ENCODE data around the gene HSPB3. TPM values are rescaled to one million over a fixed set of nuclear protein-coding genes. Genes with fewer than 3 reads are reported as not detected.
"Not testable (repeated sequence)": the region's sequence is repeated elsewhere in the genome, so short reads cannot be mapped to it uniquely, and the experiment has no call there.

HSPB3 gene
- polyA plus RNA-seq, 1 experiment: 0.62 TPM

- DNase-seq (ENCODE audit: low read depth, low spot score): no peak
- Histone ChIP-seq H3K27ac (ENCODE audit: low read depth, low read length) (no peak overlapping the region), H3K4me3 (ENCODE audit: low read depth, low read length) (no peak overlapping the region), H3K27me3 (ENCODE audit: control insufficient read depth, insufficient read depth, low read length) (peaks cover 31% of the 10 kb centered on the region), H3K9me3 (ENCODE audit: control insufficient read depth, insufficient read depth, low read length) (no peaks in the 10 kb centered on the region)
- CTCF ChIA-PET: interaction anchor here (1.7 to 2.2 kb wide), 2 partner anchors 182 kb away, joined by 8 to 13 read pairs; no protein-coding TSS in a partner anchor
- TF ChIP-seq CTCF (IDR thresholded peaks at IDR 0.05; ENCODE audit: low read depth, low read length): no peak
- POLR2A ChIA-PET: no interaction called here
These were observed 29.3 kb upstream of the HSPB3 start for GRCh38 chr5:54426209-54426608.

DNA sequence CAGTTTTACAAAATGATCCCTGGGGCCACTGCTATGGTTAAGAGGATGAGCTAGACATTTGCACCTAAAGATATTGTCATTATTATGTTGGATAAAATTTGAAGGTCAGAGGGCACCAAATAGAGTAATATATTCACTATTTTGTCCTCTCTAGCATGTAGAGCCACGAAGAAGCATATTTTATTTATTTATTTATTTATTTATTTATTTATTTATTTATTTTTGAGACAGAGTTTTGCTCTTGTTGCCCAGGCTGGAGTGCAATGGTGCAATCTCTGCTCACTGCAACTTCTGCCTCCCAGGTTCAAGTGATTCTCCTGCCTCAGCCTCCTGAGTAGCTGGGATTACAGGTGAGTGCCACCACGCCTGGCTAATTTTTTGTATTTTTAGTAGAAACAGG lies 20.8 kb upstream of the HSPB3 start:
- ChIA-PET POLR2A (interaction anchor here (0.7 to 1.2 kb wide), 2 partner anchors 125 to 179 kb away, joined by 4 to 5 read pairs; partner anchors contain the start of gene ARL15), CTCF (interaction anchor here (1.1 to 3.0 kb wide), 3 partner anchors 15 to 191 kb away, joined by 4 to 9 read pairs (median 8); no protein-coding TSS in a partner anchor)
- DNase-seq (ENCODE audit: low read depth, low spot score); H3K4me3 ChIP-seq (ENCODE audit: low read depth, low read length); H3K27ac ChIP-seq (ENCODE audit: low read depth, low read length); H3K9me3 ChIP-seq (ENCODE audit: control insufficient read depth, insufficient read depth, low read length): not testable (repeated sequence)
- H3K27me3 ChIP-seq (ENCODE audit: control insufficient read depth, insufficient read depth, low read length): peaks cover 33% of the 10 kb centered on the region

GRCh38 chr5:54438620-54439389 lies 16.7 kb upstream of the HSPB3 start:
- Histone ChIP-seq H3K27ac (ENCODE audit: low read depth, low read length) (no peak overlapping the region), H3K27me3 (ENCODE audit: control insufficient read depth, insufficient read depth, low read length) (peaks cover 27% of the 10 kb centered on the region), H3K4me3 (ENCODE audit: low read depth, low read length) (no peak overlapping the region), H3K9me3 (ENCODE audit: control insufficient read depth, insufficient read depth, low read length) (no peaks in the 10 kb centered on the region)
- DNase-seq (ENCODE audit: low read depth, low spot score): no peak
- TF ChIP-seq CTCF (IDR thresholded peaks at IDR 0.05; ENCODE audit: low read depth, low read length): no peak
- ChIA-PET CTCF (interaction anchor here (7.8 kb wide), 1 partner anchor 51 kb away, joined by 182 read pairs; no protein-coding TSS in a partner anchor), POLR2A (no interaction called here)

- Histone ChIP-seq H3K27ac (ENCODE audit: low read depth, low read length) (no peak overlapping the region), H3K27me3 (ENCODE audit: control insufficient read depth, insufficient read depth, low read length) (peaks cover 24% of the 10 kb centered on the region), H3K4me3 (ENCODE audit: low read depth, low read length) (no peak overlapping the region), H3K9me3 (ENCODE audit: control insufficient read depth, insufficient read depth, low read length) (no peaks in the 10 kb centered on the region)
- no peak for DNase-seq (ENCODE audit: low read depth, low spot score)
- CTCF ChIA-PET: interaction anchor here (0.8 to 7.8 kb wide), 3 partner anchors 21 to 197 kb away, joined by 3 to 182 read pairs (median 9); no protein-coding TSS in a partner anchor
- POLR2A ChIA-PET: interaction anchor here (1.7 kb wide), 1 partner anchor 130 kb away, joined by 6 read pairs; the partner anchor contains the start of gene ARL15
- TF ChIP-seq CTCF (IDR thresholded peaks at IDR 0.05; ENCODE audit: low read depth, low read length): no peak
These were observed 15.0 kb upstream of the HSPB3 start for GRCh38 chr5:54440456-54440893.

GRCh38 chr5:54442271-54442670 lies 13.2 kb upstream of the HSPB3 start:
- DNase-seq (ENCODE audit: low read depth, low spot score): no peak
- no peak overlapping the region for H3K4me3 ChIP-seq (ENCODE audit: low read depth, low read length)
- peaks cover 25% of the 10 kb centered on the region for H3K27me3 ChIP-seq (ENCODE audit: control insufficient read depth, insufficient read depth, low read length)
- no peaks in the 10 kb centered on the region for H3K9me3 ChIP-seq (ENCODE audit: control insufficient read depth, insufficient read depth, low read length)
- ChIA-PET POLR2A (no interaction called here), CTCF (interaction anchor here (0.6 to 7.8 kb wide), 14 partner anchors 12 to 462 kb away, joined by 3 to 182 read pairs (median 6); partner anchors contain the start of gene HSPB3)
- H3K27ac ChIP-seq (ENCODE audit: low read depth, low read length): no peak overlapping the region
- TF ChIP-seq CTCF (IDR thresholded peaks at IDR 0.05; ENCODE audit: low read depth, low read length): no peak
